HG03064 (cell line): ENCODE results near the gene CHMP2A.

ENCODE experiments used
- ATAC-seq: cut with Tn5 transposase; IDR thresholded peaks from one replicate; pipeline ENCODE4 v1.9.1; 2021; ENCODE audit warnings: low read depth; ENCODE audit not compliant: unreplicated experiment

Gene CHMP2A

DNA sequence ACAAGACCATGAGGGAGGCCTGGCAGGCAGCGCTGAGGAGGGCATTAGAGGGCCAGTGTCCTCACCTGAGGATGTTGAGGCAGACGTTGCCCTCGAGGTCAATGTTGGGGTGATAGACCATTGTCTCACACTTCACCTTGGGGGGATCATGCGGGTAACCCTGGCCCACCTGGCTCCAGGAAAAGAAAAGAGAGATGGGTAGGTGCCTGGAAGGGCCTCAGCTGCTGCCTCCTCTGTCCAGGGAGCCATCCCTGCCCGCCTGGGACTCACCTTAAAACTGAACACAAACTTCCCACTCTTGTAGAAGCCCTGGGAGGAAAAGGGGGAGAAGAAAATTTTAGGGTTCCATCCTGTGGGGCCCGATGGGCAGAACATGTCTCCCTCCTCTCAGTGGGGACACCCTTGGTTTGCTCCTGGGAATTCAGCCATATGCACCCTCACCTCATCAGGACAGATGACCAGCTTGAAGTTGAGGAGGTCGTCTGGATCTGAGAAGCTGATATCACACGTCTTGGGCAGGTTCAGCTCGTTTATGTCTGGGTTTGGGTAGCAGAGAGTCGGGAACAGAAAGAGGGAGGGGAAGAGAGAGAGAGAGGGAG lies 1.8 kb upstream of the CHMP2A start:
- no peak for ATAC-seq

DNA sequence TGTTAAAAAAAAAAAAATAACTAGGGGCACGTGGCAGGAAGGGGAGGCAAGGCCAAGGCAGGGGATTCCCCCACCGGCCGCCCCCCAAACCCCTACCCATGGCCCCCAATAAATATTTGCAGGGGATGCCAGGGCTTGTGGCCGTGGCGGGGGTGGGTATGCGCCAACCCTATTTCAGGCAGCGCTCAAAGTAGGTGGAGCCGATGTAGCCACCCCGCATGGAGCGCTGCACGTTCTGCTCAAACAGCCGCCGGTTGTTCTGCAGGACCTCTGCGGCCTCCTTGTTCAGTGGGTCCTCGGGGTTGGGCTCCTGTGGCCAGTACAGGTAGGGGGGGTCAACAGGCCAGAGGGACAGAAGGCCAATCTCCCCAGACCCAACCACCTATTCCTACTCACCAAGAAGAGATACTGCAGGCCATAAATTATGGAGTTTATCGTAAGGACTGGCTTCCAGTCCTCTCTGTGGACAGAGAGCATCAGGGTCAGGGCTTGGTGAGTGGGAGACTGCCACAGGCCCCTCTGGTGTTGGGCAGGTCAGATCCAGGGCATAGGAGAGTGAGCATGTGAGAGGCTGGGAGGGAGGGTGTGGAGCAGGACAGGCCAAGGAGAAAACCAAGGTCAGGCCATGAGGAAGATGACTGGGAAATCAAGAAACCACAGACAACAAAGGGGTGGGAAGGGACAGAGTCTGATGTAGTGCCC lies 1.2 kb upstream of the CHMP2A start:
- ATAC-seq, result no peak

DNA sequence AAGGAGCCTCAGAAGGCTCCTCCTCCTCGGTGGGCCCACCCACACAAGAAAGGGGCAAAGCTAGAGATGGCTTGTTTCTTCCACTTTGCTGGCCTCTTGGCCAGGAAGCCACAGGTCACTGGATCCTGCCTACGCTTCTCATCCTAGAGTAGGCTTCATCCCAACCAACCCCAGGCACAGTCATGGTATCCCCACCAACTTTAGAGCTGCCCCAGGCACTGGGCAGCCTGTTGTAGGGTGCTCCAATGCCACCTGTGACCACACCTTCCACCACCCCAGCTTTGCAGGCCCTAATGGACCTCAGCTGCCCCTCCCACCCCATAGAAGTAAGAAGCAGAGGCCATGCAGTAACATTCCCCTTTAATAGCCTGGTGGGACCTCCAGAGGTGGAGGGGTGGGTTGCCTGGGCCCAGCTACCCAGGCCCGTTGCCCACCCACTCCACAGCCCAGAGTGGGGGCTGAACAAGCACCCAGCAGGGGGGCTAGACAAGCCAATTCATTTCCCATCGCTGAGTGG lies 522 bp upstream of the CHMP2A start:
- no peak for ATAC-seq

DNA sequence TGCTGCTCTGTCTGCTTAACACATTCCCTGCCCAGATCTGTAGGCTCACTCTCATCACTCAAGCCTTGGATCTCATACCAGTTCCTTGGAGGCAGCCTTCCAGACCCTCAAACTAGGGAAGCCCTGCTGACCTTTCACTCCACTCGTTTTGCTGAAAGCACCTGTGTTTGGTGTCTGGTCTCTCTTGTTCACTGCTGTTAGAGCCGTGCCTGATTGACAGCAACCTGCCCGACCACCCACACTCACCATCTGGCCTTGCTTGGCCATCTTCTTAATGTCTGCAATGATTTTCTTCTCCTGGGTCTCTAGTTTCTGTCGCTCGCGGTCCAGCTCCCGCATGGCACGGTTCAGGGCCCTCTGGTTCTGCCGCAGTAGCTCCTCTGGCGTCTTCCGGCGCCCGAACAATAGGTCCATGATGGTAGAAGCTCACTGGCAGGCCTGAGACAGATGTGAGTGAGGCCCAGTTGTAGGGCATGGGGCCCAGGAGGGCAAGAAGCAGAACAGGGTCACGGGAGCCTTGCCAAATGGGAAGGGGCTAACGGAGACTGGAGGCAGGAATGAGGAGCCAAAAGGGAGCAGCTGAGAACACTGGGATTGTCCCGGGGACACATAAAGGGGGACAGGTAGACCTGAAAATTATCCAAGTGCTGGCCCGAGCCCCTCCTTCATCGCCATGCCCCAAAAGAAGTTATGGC lies 959 bp downstream of the CHMP2A start:
- no peak for ATAC-seq

DNA sequence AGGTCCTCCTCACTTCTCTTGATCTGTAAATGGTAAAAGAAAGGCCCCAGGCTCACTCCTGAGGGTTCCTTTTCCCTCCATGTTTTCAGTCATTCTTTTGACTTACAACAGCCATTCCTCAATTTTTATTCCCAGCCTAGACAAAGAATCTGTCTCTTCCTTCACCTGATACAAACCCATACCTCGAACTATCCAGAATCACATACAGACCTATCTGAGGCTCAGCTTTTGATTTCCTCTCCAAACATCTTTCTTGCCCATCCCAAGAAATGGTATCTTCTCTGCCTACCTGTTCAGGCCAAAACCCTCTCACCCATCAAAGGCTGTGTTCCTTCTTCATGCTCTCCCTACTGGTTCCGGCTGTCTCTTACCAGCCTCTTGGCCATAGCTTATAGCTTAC lies 2.2 kb downstream of the CHMP2A start:
- ATAC-seq, result no peak

DNA sequence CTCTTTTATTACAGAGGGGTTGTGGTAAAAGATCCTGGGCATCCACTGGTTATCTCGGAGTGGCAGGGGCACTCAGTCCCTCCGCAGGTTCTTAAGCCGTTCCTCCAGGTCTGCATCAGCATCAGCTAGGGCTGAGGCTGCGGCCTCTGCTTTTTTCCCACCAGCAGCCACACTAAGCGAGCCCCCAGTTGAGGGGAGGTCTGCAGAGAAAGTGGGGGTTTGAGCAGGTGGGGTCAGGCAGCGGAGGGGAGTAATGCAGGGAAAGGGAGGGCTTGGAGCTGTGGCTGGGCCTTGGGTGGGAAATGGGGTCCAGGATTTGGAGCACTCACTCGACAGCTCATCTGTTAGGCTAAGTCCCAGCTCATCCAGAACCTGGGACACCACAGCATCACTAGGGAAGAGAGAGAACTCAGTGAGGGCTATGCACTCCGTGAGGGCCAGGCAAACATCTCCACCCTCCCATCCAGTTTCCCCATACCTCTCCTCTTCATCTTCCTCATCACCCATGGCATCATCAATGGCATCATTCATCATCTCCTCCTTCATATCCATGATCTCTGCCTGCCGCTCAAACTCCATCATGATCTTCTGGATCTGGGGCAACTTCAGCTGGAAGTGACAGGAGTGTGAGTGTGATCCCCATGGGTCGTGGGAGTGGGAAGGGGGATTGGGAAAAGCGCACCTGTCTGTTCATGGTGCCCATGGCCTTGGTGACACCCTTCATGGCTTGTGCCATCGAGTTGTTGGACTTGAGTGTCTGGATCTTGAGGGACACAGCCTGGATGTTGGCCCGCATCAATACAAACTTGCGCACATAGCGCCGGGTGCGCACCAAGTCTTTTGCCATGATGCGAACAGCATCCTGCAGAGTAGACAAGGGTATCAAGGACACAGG lies 3.1 kb downstream of the CHMP2A start:
- no peak for ATAC-seq

DNA sequence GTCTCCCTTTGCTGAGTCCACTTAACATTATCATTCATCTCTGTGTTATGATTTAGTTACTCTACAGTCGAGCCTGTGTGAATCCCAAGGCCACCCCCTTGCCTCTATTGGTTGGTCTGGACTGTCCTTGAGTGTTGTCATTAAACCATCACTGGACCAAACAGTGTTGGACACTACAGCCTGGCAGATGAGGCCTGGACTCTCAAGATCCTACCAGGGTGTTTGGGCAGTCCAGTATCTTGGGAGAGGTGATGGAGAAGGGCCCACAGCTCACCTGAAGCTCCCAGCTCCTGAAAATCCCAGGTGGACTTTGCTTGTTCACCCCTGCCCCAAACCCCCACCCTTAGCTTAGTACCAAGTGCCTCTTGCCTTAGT lies 3.8 kb downstream of the CHMP2A start:
- ATAC-seq, result no peak

DNA sequence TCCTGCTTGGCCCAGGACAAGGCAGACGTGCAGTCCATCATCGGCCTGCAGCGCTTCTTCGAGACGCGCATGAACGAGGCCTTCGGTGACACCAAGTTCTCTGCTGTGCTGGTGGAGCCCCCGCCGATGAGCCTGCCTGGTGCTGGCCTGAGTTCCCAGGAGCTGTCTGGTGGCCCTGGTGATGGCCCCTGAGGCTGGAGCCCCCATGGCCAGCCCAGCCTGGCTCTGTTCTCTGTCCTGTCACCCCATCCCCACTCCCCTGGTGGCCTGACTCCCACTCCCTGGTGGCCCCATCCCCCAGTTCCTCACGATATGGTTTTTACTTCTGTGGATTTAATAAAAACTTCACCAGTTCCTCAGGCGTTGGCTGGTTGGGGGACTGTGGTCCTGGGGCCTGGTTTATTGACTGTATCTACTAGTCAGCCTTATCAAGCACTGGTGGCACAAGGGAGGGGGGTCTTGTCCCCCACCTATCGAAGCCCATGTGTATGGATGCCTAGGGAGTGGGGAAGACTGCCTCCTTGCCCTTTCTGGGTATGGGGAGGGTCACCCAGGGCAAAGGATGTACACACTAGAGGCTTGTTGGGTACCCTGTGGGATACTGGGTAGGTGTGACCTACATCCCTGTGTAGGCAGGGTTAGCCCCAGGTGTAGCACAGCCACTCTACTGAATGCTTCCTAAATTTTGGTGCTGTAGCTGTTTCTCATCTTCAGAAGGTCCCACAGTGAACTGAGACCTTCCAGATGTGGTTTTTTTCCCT lies 4.4 kb downstream of the CHMP2A start:
- no peak for ATAC-seq

DNA sequence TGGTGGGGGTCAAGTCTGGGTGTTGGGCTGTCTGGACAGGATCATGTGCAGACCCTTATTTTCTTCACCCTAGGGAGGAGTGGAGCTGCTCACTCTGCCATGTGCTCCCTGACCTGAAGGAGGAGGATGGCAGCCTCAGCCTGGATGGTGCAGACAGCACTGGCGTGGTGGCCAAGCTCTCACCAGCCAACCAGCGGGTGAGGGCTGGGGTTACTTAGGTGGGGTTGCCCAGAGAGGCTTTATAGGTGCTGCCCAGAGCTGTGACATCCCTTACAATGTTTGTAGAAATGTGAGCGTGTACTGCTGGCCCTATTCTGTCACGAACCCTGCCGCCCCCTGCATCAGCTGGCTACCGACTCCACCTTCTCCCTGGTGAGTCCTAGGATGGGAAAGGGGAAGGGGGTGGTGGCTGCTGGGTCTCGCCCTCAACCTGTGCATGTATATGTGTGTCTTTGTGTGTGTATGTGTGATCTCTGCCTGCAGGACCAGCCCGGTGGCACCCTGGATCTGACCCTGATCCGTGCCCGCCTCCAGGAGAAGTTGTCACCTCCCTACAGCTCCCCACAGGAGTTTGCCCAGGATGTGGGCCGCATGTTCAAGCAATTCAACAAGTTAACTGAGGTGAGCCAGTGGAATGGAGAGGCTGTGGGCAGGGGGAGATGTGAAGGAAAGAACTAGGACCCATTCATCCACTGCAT lies 5.1 kb downstream of the CHMP2A start:
- ATAC-seq, result no peak

DNA sequence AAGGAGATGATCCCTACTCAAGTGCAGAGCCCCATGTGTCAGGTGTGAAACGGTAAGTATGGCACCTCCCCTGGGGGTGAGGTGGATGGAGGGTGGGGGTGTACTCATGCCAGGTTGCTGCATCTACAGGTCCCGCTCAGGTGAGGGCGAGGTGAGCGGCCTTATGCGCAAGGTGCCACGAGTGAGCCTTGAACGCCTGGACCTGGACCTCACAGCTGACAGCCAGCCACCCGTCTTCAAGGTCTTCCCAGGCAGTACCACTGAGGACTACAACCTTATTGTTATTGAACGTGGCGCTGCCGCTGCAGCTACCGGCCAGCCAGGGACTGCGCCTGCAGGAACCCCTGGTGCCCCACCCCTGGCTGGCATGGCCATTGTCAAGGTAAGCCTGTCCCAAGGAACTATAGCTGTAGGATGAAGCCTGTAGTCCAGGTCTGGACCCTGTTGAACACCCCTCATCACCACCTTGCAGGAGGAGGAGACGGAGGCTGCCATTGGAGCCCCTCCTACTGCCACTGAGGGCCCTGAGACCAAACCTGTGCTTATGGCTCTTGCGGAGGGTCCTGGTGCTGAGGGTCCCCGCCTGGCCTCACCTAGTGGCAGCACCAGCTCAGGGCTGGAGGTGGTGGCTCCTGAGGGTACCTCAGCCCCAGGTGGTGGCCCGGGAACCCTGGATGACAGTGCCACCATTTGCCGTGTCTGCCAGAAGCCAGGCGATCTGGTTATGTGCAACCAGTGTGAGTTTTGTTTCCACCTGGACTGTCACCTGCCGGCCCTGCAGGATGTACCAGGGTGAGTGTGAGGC lies 5.8 kb downstream of the CHMP2A start:
- no peak for ATAC-seq

DNA sequence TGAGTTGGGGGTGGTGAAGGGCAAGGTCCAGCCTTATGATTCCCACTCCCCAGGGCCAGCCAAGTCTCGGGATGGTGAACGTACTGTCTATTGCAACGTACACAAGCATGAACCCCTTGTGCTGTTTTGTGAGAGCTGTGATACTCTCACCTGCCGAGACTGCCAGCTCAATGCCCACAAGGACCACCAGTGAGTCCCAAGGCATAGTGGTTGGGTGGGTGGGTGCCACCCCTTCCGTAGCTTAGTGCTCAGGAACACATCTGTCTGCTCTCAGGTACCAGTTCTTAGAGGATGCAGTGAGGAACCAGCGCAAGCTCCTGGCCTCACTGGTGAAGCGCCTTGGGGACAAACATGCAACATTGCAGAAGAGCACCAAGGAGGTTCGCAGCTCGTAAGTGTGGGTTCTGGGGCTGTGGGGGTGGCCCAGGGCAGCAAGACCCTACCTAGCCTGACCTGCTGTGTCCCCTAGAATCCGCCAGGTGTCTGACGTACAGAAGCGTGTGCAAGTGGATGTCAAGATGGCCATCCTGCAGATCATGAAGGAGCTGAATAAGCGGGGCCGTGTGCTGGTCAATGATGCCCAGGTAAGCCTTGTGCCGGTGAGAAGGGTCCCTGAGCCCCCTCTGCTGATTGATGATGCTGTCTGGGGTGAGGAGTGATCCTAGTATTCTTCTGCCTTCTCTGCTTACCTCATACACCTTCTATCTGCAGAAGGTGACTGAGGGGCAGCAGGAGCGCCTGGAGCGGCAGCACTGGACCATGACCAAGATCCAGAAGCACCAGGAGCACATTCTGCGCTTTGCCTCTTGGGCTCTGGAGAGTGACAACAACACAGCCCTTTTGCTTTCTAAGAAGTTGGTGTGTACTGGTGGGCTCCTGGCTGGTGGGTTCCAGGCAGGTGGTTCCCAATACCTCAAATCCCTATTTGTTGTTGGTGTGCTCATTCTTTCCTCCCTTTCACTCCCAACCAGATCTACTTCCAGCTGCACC lies 7.3 kb downstream of the CHMP2A start:
- ATAC-seq, result no peak

DNA sequence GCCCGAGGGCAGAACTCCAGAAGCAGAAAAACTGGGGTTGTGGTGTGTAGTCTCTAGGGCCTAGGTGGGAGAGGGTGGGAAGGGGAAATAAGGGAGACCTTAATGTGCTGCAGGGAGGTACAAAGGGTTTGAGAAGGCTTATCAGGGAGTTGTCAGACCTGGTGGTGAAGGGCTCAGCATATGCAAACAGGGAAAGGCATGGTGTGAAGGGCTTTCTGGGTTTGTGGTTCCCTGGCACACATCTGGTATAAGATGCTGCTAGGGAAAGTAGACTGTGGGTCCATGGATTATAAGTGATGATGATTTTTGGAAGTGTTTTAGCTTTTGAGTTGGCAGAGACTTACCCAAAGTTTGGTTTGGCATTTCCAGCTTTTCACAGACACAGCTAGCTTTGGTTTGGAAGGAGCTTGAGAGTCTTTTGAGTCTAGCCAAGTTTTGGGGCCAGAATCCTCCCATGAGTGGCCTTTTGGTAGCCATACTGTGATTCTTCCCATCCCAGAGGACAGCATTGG lies 8.8 kb downstream of the CHMP2A start:
- no peak for ATAC-seq

DNA sequence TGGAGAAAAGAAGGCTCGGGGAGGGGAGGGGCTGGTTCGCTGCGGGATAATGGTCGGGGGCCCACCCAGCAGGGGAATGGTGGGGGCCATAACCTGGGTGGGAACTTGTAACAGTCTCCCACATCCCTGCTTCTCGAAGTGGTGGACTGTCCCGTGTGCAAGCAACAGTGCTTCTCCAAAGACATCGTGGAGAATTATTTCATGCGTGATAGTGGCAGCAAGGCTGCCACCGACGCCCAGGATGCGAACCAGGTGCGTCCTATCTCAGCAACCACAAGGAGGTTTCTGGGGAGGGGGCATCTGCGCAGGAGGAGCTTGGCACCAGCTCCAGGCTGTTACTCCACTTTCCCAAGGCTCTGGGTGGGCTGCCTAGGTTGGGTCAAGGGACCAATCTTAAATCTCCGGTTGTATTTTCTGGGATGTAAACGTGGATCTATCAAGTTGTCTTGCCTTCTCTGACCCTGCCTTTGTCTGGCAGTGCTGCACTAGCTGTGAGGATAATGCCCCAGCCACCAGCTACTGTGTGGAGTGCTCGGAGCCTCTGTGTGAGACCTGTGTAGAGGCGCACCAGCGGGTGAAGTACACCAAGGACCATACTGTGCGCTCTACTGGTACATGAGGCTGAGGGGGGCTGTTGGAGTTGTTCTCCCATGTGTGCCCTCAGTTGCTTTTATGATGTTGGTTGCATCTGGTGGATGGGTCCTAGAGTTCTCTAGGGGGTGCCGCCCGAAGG lies 9.5 kb downstream of the CHMP2A start:
- ATAC-seq, result no peak

DNA sequence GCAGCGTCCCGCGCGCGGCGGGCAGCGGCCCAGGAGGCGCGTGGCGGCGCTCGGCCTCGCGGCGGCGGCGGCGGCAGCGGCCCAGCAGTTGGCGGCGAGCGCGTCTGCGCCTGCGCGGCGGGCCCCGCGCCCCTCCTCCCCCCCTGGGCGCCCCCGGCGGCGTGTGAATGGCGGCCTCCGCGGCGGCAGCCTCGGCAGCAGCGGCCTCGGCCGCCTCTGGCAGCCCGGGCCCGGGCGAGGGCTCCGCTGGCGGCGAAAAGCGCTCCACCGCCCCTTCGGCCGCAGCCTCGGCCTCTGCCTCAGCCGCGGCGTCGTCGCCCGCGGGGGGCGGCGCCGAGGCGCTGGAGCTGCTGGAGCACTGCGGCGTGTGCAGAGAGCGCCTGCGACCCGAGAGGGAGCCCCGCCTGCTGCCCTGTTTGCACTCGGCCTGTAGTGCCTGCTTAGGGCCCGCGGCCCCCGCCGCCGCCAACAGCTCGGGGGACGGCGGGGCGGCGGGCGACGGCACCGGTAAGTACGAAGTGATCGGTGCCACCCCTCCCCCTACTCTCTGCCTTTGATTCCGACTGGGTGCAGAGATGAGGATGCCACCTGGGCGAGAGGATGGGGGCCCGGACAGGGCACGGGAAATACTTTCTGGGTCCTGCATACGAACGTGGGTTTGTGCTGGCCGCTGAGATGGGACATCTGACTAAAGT lies 10.2 kb downstream of the CHMP2A start:
- peak; percentile 33 for ATAC-seq

DNA sequence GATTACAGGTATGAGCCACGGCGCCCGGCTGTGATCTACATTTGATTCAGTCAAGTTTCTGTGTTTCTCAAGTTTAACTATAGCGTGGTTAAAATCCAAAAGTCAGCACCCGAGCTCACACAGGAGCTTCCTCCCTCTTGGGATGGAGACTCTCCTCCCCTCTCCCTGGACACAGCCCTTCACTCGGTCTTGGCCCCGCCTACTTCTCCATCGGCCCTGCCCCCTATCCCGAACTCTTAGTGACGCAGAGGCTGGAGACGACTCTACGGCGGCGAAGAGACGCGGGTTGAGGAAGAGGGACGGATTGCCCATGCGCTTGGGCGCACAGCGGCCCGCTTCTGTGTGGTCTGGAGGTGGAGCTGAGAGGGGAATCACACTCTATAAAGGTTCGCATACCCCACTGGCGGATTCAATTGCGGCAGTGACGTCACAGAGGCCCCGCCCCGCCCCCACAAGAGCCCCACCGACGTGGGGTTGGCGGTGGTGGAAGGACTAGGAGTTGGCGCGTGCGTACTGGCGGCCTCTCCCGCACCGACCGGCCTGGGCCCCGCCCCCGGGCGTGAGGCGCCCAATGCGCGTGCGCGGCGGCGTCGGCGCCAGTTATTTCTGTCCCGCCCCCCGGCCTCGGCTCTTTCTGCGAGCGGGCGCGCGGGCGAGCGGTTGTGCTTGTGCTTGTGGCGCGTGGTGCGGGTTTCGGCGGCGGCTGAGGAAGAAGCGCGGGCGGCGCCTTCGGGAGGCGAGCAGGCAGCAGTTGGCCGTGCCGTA lies 10.9 kb downstream of the CHMP2A start, which contains the start of gene TRIM28:
TRIM28 (plus strand) TSS at position 239 of the 765 bp plus-strand sequence. CDS start 694 bp downstream, outside the sequence.
- peak; percentile 79 for ATAC-seq
